Liver (tissue), 9 donors: Measurements from ENCODE around the gene IGLL5. TPM values are rescaled to one million over a fixed set of nuclear protein-coding genes. Genes with fewer than 3 reads are reported as not detected.

Source experiments
- DNase-seq: peaks from one replicate; pipeline ENCODE4 v3.0.0-alpha.2; 2017; ENCODE audit warnings: low spot score
- H3K27ac ChIP-seq, 2 donors: one replicate each; pipeline ENCODE4 v1.7.0; 2013; ENCODE audit warnings: inconsistent platforms in 2 of 2, low read length in 2 of 2, control low read depth in 1 of 2, low read depth in 1 of 2, mild to moderate bottlenecking in 1 of 2
- H3K27me3 ChIP-seq, 4 donors: one replicate each; pipeline versions ENCODE4 v1.6.1 to v1.7.0; 2013; ENCODE audit warnings: low read length in 3 of 4, inconsistent platforms in 1 of 4, mild to moderate bottlenecking in 1 of 4, moderate library complexity in 1 of 4; ENCODE audit not compliant: control insufficient read depth in 4 of 4, insufficient read depth in 4 of 4
- H3K36me3 ChIP-seq, 4 donors: one replicate each; pipeline versions ENCODE4 v1.6.1 to v1.7.0; 2013; ENCODE audit warnings: low read length in 3 of 4, mild to moderate bottlenecking in 3 of 4, low read depth in 1 of 4, moderate library complexity in 1 of 4; ENCODE audit not compliant: control insufficient read depth in 4 of 4, insufficient read depth in 3 of 4
- H3K4me1 ChIP-seq, 4 donors: one replicate each; pipeline versions ENCODE4 v1.6.1 to v1.7.0; 2013; ENCODE audit warnings: low read length in 3 of 4, mild to moderate bottlenecking in 3 of 4, moderate library complexity in 1 of 4; ENCODE audit not compliant: control insufficient read depth in 4 of 4, insufficient read depth in 4 of 4
- H3K4me3 ChIP-seq, 3 donors: one replicate each; pipeline versions ENCODE4 v1.6.1 to v1.7.0; 2013; ENCODE audit warnings: low read length in 3 of 3, control low read depth in 1 of 3, low read depth in 1 of 3, mild to moderate bottlenecking in 1 of 3
- H3K9ac ChIP-seq, 2 donors: one replicate each; pipeline ENCODE4 v1.7.0; 2013; ENCODE audit warnings: low read length in 2 of 2, mild to moderate bottlenecking in 2 of 2, moderate library complexity in 2 of 2, control low read depth in 1 of 2, low read depth in 1 of 2
- H3K9me3 ChIP-seq, 4 donors: one replicate each; pipeline versions ENCODE4 v1.6.1 to v1.7.0; 2013; ENCODE audit warnings: low read length in 3 of 4; ENCODE audit not compliant: control insufficient read depth in 4 of 4
- EGR1 ChIP-seq, 2 donors: IDR thresholded peaks; 2 replicates each; pipeline ENCODE4 v1.6.1; 2016 to 2018; ENCODE audit warnings: antibody characterized with exemption in 2 of 2, low read depth in 2 of 2
- FOXA1 ChIP-seq: IDR thresholded peaks from 2 replicates; pipeline ENCODE4 v1.6.1; 2016; ENCODE audit warnings: antibody characterized with exemption
- GABPA ChIP-seq, 2 donors: IDR thresholded peaks in 1 of 2; conservative IDR thresholded peaks in 1 of 2; 2 replicates each; pipeline ENCODE4 v1.6.1; 2016; ENCODE audit warnings: antibody characterized with exemption in 2 of 2, mild to moderate bottlenecking in 1 of 2, moderate library complexity in 1 of 2
- HNF4G ChIP-seq: IDR thresholded peaks from 2 replicates; pipeline ENCODE4 v1.6.1; 2016; ENCODE audit warnings: antibody characterized with exemption
- JUND ChIP-seq, 2 donors: IDR thresholded peaks; 2 replicates each; pipeline ENCODE4 v1.6.1; 2016; ENCODE audit warnings: antibody characterized with exemption in 2 of 2
- MAX ChIP-seq: IDR thresholded peaks from 2 replicates; pipeline ENCODE4 v1.6.1; 2016; ENCODE audit warnings: antibody characterized with exemption
- NR2F2 ChIP-seq: IDR thresholded peaks from 2 replicates; pipeline ENCODE4 v1.6.1; 2016; ENCODE audit warnings: antibody characterized with exemption
- REST ChIP-seq: IDR thresholded peaks from 2 replicates; pipeline ENCODE4 v1.6.1; 2016; ENCODE audit warnings: antibody characterized with exemption, mild to moderate bottlenecking
- RXRA ChIP-seq, 2 donors: IDR thresholded peaks; 2 replicates each; pipeline ENCODE4 v1.6.1; 2017 to 2018; ENCODE audit warnings: antibody characterized with exemption in 2 of 2, mild to moderate bottlenecking in 1 of 2
- SP1 ChIP-seq: IDR thresholded peaks from 2 replicates; pipeline ENCODE4 v1.6.1; 2018; ENCODE audit warnings: antibody characterized with exemption, mild to moderate bottlenecking
- TAF1 ChIP-seq: conservative IDR thresholded peaks from 2 replicates; pipeline ENCODE4 v1.6.1; 2016; ENCODE audit warnings: antibody characterized with exemption, mild to moderate bottlenecking
- YY1 ChIP-seq: IDR thresholded peaks from 2 replicates; pipeline ENCODE4 v1.6.1; 2016; ENCODE audit warnings: antibody characterized with exemption, mild to moderate bottlenecking
- WGBS: extraction: QIAGEN DNeasy Blood & Tissue Kit; methylation state at CpG from one replicate; pipeline ENCODE4 v1.1.7; 2013; 5-methylcytosine and 5-hydroxymethylcytosine counted together
- polyA plus RNA-seq, 2 donors: library from polyadenylated mRNA; stranded (reverse) in 1 of 2; unstranded in 1 of 2; fragments of 200-250 nt in 1 of 2; fragments of >200 nt in 1 of 2; fragmentation: Nextera tagmentation in 1 of 2; extraction: Ambion mirVana in 1 of 2; gene quantifications; one replicate each; pipeline versions ENCODE4 v1.2.1 to v1.2.3, GENCODE V29; 2013 to 2015
- total RNA-seq, 2 donors: library from RNA; depleted of rRNA; stranded (reverse); fragments of >200 nt; gene quantifications; one replicate each; pipeline ENCODE4 v1.2.3, GENCODE V29; 2014
- TF ChIP-seq, protein P1 (sequence below): IDR thresholded peaks from 2 replicates; pipeline ENCODE4 v1.6.1; 2016; ENCODE audit warnings: antibody characterized with exemption
- donor health status: healthy.
- donor health status: healthy.
- donor health status: healthy.
- donor health status: healthy.
- donor health status: healthy.

The IGLL5 gene
- total and polyA plus RNA-seq, 4 donors: 1.3 to 13.4 (median 3.4) TPM

DNA sequence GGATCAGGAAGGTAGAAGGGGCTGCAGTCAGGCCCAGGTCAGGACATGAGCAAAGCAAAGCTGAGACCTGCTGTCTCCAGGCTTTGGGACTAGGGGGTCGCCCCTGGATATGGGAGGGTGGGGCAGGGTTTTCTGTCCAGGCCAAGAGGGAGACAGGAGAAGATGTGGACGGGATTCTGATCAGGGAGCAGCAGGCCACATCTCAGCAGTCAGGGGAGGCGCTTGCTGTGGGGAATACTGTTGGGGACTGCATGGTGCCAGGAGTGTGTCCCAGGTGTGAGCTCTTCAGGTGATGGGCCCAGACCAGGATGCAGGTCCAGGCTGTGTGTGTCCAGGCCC is 29.3 kb downstream of the IGLL5 start (continued):
- no peak for TF ChIP-seq MAX

- H3K27ac ChIP-seq: no peak overlapping the region
- H3K4me1 ChIP-seq: no peaks in the 10 kb centered on the region
- no peak overlapping the region for H3K4me3 ChIP-seq
- 90% methylated on average over 4 of the region's 4 CpGs for WGBS
- no peak for TF ChIP-seq EGR1 (IDR thresholded peaks at IDR 0.05; ENCODE audit: low read depth in 2 of 2)
- TF ChIP-seq NR2F2: no peak
- TF ChIP-seq JUND (IDR thresholded peaks at IDR 0.05): no peak
- no peak for TF ChIP-seq HNF4G
- no peak for TF ChIP-seq GABPA (IDR thresholded peaks at IDR 0.05 in 1 of 2, conservative IDR thresholded peaks at IDR 0.05 in 1 of 2)
- no peak for TF ChIP-seq YY1
- TF ChIP-seq TAF1: no peak
- TF ChIP-seq, protein P1, sequence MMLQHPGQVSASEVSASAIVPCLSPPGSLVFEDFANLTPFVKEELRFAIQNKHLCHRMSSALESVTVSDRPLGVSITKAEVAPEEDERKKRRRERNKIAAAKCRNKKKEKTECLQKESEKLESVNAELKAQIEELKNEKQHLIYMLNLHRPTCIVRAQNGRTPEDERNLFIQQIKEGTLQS: no peak
- no peak for TF ChIP-seq RXRA (IDR thresholded peaks at IDR 0.05)
- TF ChIP-seq MAX: no peak
- no peak for TF ChIP-seq FOXA1
- no peak for TF ChIP-seq REST
- no peak for TF ChIP-seq SP1
- H3K27me3 ChIP-seq: no peaks in the 10 kb centered on the region
- no peaks in the 10 kb centered on the region for H3K36me3 ChIP-seq
- no peaks in the 10 kb centered on the region for H3K9me3 ChIP-seq
- no peak overlapping the region for H3K9ac ChIP-seq
- no peak for DNase-seq
Measured at GRCh38 chr22:22917377-22917776, 29.8 kb downstream of the IGLL5 start.

- H3K4me3 ChIP-seq: no peak overlapping the region
- TF ChIP-seq NR2F2 (no peak), GABPA (IDR thresholded peaks at IDR 0.05 in 1 of 2, conservative IDR thresholded peaks at IDR 0.05 in 1 of 2) (no peak), REST (no peak)
- H3K4me1 ChIP-seq: no peaks in the 10 kb centered on the region
- WGBS: 84% methylated on average over 7 of the region's 7 CpGs
- H3K27ac ChIP-seq: no peak overlapping the region
- H3K9me3 ChIP-seq: no peaks in the 10 kb centered on the region
- H3K27me3 ChIP-seq: no peaks in the 10 kb centered on the region
- no peak for DNase-seq
- H3K36me3 ChIP-seq: no peaks in the 10 kb centered on the region
- no peak overlapping the region for H3K9ac ChIP-seq
Measured at GRCh38 chr22:22918297-22918965, 30.8 kb downstream of the IGLL5 start.
